ENCODE measurements around the gene KIAA1191.
A peak's percentile ranks its signal among the peaks of the same experiment; 100 is the strongest.

KIAA1191 gene

DNA sequence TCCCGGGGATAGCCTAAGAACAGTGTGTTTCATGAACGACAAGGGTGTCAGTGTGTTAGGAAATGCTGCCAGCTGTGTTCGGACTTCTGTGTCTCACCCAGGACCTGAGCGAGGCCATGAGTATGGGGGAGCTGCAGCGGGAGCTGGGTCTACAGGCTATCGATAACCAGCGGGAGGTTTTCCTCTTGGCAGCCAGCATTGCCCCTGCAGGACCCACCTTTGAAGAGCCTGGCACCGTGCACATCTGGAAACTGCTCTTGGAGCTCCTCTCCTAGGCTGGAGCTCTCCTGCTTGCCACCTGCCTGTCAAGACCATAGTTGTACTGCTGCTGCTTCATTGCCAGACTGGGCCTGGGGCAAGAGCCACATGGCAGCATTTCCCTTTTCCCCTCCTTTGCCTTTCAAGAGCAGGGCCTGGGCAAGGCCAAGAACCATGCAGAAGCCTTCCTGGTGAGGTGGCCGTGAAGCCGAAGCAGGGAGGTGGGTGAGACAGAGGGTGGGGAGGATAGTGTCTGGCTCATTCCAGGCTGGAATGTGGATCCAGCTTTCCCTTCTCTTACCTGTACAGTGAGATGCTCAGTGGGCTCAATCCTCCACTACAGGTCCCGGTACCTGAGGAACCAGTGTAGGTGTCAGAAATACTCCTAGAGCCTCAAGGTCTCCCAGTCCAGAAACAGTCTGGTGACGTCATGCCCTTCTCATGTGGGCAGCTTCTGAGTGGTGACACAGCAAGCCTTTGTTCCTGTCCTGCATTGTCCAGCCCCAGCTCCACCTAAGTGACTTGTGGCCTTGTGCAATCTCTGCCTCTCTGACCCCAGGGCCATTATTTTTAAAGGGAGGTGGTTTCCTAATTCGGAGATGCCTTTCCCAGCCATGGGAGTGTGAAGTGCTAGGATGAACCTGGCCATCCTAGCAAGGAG lies 10.3 kb upstream of the KIAA1191 start:
- no peak for TF ChIP-seq CTCF (IDR thresholded peaks at IDR 0.05; ENCODE audit: insufficient read depth, low read length, poor library complexity, severe bottlenecking)
- Histone ChIP-seq H3K27me3 (replicated peaks; ENCODE audit: control insufficient read depth, insufficient read depth, low read length) (no peaks in the 10 kb centered on the region), H3K36me3 (ENCODE audit: control insufficient read depth, insufficient read depth, low read length) (no peaks in the 10 kb centered on the region; the same call in none of the 2 replicates), H3K4me3 (replicated peaks; ENCODE audit: low read depth, low read length) (no peak overlapping the region)
- no peak for DNase-seq (ENCODE audit: extremely low read depth, insufficient read length)

- no peak overlapping the region for H3K4me3 ChIP-seq (replicated peaks; ENCODE audit: low read depth, low read length)
- no peak for TF ChIP-seq CTCF (IDR thresholded peaks at IDR 0.05; ENCODE audit: insufficient read depth, low read length, poor library complexity, severe bottlenecking)
- H3K36me3 ChIP-seq (ENCODE audit: control insufficient read depth, insufficient read depth, low read length), result no peaks in the 10 kb centered on the region; the same call in none of the 2 replicates
- no peak for DNase-seq (ENCODE audit: extremely low read depth, insufficient read length)
- H3K27me3 ChIP-seq (replicated peaks; ENCODE audit: control insufficient read depth, insufficient read depth, low read length), result no peaks in the 10 kb centered on the region
Observed at GRCh38 chr5:176369934-176370711, 8.6 kb upstream of the KIAA1191 start.

DNA sequence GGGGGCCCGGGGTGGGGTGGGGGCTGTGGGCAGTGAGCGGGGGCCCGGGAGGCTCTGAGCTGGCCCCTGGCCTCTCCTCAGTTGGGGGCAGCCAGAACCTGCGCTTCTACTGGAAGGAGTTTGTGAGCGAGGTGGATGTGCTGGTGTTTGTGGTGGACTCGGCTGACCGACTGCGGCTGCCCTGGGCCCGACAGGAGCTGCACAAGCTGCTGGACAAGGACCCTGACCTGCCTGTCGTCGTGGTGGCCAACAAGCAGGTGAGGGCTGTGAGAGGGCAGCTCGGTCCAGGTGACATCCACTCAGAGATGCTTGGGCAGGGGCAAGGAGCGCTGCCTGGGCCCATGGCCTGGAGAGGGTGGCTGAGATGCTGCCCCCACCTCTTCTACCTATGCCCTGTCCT lies 7.2 kb upstream of the KIAA1191 start:
- TF ChIP-seq CTCF (IDR thresholded peaks at IDR 0.05; ENCODE audit: insufficient read depth, low read length, poor library complexity, severe bottlenecking), result no peak
- no peaks in the 10 kb centered on the region; the same call in none of the 2 replicates for H3K36me3 ChIP-seq (ENCODE audit: control insufficient read depth, insufficient read depth, low read length)
- no peak overlapping the region for H3K4me3 ChIP-seq (replicated peaks; ENCODE audit: low read depth, low read length)
- no peaks in the 10 kb centered on the region for H3K27me3 ChIP-seq (replicated peaks; ENCODE audit: control insufficient read depth, insufficient read depth, low read length)
- no peak for DNase-seq (ENCODE audit: extremely low read depth, insufficient read length)

DNA sequence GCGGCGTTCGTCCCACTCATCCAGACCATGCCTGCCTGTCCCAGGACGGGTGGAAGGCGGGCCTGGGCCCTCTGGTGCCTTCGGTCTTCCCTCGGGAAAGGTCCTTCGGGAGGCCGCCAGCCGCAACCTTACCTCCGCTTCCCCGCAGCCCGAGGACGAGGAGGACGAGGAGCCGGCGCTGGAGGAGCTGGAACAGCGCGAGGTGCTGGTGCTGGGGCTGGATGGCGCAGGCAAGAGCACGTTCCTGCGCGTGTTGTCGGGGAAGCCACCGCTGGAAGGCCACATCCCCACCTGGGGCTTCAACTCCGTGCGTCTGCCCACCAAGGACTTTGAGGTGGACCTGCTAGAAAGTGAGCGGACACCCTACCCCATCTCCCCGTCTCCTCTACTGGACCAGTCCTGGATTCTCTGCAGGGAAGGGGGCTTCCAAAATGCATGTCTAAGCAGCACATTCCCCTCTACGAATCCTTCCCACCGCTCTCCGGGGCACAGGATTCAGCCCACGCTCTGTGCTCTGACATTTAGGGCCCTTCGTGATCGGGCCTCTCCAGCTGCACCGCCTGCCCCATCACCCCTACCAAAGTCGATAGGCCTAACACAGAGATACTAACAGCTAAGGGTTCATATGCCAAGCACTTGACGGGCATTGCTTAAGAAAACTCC lies 4.8 kb upstream of the KIAA1191 start:
- Histone ChIP-seq H3K36me3 (ENCODE audit: control insufficient read depth, insufficient read depth, low read length) (no peaks in the 10 kb centered on the region; the same call in 1 of the 2 replicates), H3K27me3 (replicated peaks; ENCODE audit: control insufficient read depth, insufficient read depth, low read length) (no peaks in the 10 kb centered on the region), H3K4me3 (replicated peaks; ENCODE audit: low read depth, low read length) (peak overlapping the region; percentile 70)
- DNase-seq (ENCODE audit: extremely low read depth, insufficient read length), result peak; percentile 23
- TF ChIP-seq CTCF (IDR thresholded peaks at IDR 0.05; ENCODE audit: insufficient read depth, low read length, poor library complexity, severe bottlenecking), result no peak

DNA sequence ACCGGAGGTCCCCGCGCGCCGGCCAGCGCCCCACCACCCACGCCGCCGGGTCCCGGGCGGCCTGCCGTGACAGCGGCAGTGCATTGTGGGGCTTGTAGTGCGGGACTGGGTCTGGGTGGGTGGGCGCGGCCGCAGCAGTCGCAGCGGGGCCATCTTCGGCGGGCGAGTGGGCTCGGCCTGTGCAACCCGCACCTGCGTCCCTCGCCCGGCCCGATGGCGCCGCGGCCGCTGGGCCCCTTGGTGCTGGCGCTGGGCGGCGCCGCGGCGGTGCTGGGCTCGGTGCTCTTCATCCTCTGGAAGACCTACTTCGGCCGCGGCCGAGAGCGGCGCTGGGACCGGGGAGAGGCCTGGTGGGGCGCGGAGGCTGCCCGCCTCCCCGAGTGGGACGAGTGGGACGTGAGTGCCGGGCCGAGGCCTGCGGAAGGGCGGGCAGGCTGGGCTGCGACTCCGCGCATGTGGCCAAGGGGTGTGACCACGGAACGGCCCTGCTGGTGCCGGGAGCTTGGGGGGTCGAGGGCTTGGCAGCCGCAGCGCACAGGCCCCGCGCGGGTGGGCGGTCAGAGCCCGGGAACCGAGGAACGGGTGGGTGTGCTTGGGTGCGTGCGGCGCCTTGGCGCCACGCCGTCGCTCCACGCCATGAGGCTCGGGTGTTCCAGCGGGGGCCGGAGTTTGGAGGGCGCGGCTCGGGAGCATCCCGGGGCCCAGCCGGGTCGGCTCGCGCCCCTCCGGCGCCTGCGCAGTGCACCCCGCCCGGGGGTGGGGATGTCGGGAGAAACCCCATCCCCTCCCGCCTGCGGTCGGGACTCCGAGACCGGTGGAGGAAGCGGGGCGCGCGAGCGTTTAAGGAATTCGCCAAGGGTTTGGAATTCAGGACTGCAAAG lies 4.0 kb upstream of the KIAA1191 start, which contains the start of gene ARL10:
ARL10 (plus strand) TSS at position 137 of the 881 bp plus-strand sequence; CDS start at position 214, 77 bp downstream.
- peak; percentile 73 for DNase-seq (ENCODE audit: extremely low read depth, insufficient read length)
- H3K27me3 ChIP-seq (replicated peaks; ENCODE audit: control insufficient read depth, insufficient read depth, low read length), result no peaks in the 10 kb centered on the region
- H3K36me3 ChIP-seq (ENCODE audit: control insufficient read depth, insufficient read depth, low read length), result no peaks in the 10 kb centered on the region; the same call in 1 of the 2 replicates
- no peak for TF ChIP-seq CTCF (IDR thresholded peaks at IDR 0.05; ENCODE audit: insufficient read depth, low read length, poor library complexity, severe bottlenecking)
- H3K4me3 ChIP-seq (replicated peaks; ENCODE audit: low read depth, low read length), result peak within 1 kb of the TSS; percentile 70
